ENCODE results near the gene EFTUD2.

GRCh38 chr17:44850025-44850424 lies 49.2 kb downstream of the EFTUD2 start:
- no peak for TF ChIP-seq CTCF (IDR thresholded peaks at IDR 0.05)
- TF ChIP-seq POLR2AphosphoS5 (IDR thresholded peaks at IDR 0.05), result no peak
- no peak for TF ChIP-seq POLR2A (IDR thresholded peaks at IDR 0.05)
